RWPE2 (cell line): ENCODE measurements around the gene CDH16.

Experiments
- ATAC-seq: fragments of 200-7000 bp; cut with Tn5 transposase; 3 replicates; pipeline ENCODE4 v1.9.1; 2021; ENCODE audit warnings: low read depth
- DNase-seq: peaks from one replicate; pipeline ENCODE4 v3.0.0-alpha.2; 2020; ENCODE audit warnings: low spot score
- H3K27ac ChIP-seq: fragments of 450-650 bp; 2 replicates; pipeline ENCODE4 v1.5.1; 2017; ENCODE audit warnings: mild to moderate bottlenecking; ENCODE audit not compliant: poor library complexity, severe bottlenecking
- H3K27me3 ChIP-seq: fragments of 250-450 bp; sonication (Bioruptor Pico); 2 replicates; pipeline ENCODE4 v1.5.1; 2021; ENCODE audit warnings: mild to moderate bottlenecking, moderate library complexity; ENCODE audit not compliant: insufficient read depth, poor library complexity, severe bottlenecking
- H3K36me3 ChIP-seq: fragments of 250-450 bp; sonication (Bioruptor Pico); 2 replicates; pipeline ENCODE4 v1.5.1; 2020; ENCODE audit warnings: low read depth, mild to moderate bottlenecking, moderate library complexity
- H3K4me1 ChIP-seq: fragments of 250-450 bp; sonication (Bioruptor Pico); 2 replicates; pipeline ENCODE4 v1.5.1; 2021; ENCODE audit warnings: mild to moderate bottlenecking, moderate library complexity; ENCODE audit not compliant: insufficient read depth, poor library complexity, severe bottlenecking
- H3K4me3 ChIP-seq: fragments of 250-450 bp; sonication (Bioruptor Pico); 2 replicates; pipeline ENCODE4 v1.5.1; 2021; ENCODE audit warnings: mild to moderate bottlenecking, moderate library complexity; ENCODE audit not compliant: severe bottlenecking
- H3K9me3 ChIP-seq: fragments of 250-450 bp; sonication (Bioruptor Pico); 2 replicates; pipeline ENCODE4 v1.5.1; 2021; ENCODE audit warnings: mild to moderate bottlenecking, moderate library complexity; ENCODE audit not compliant: severe bottlenecking
- CTCF ChIP-seq: fragments of 450-650 bp; IDR thresholded peaks from one replicate; pipeline ENCODE4 v1.5.1; 2017; ENCODE audit warnings: mild to moderate bottlenecking, moderate library complexity; ENCODE audit not compliant: poor library complexity, severe bottlenecking

The CDH16 gene

GRCh38 chr16:66921729-66922450, 3.2 kb upstream of the CDH16 start:
- Histone ChIP-seq H3K36me3 (no peaks in the 10 kb centered on the region), H3K4me1 (peaks cover under 1% of the 10 kb centered on the region), H3K27ac (no peak overlapping the region), H3K4me3 (no peak overlapping the region), H3K27me3 (peaks cover 20% of the 10 kb centered on the region), H3K9me3 (no peaks in the 10 kb centered on the region)
- ATAC-seq (no peak), DNase-seq (no peak)
- no peak for TF ChIP-seq CTCF

- peaks cover 20% of the 10 kb centered on the region for H3K27me3 ChIP-seq
- DNase-seq (no peak), ATAC-seq (no peak; the same call in 2 of the 3 replicates)
- no peaks in the 10 kb centered on the region for H3K4me1 ChIP-seq
- no peak overlapping the region for H3K27ac ChIP-seq
- H3K4me3 ChIP-seq: no peak overlapping the region
- no peaks in the 10 kb centered on the region for H3K36me3 ChIP-seq
- H3K9me3 ChIP-seq: no peaks in the 10 kb centered on the region
- no peak for TF ChIP-seq CTCF
These were observed 2.4 kb upstream of the CDH16 start for GRCh38 chr16:66920924-66921680.

DNA sequence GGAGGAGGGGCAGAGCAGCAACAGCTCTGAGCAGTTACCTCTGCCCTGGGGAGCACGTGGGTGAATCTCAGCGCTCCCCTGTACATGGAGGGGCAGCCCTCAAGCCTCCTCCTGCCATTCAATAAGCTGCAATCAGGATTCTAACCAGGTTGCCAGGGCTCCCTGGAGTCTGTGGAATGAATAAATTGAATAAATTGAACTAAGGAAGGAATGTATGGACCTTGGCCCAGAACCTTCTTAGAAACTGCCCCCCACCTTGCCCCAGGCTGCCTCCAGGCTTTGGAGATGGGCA, 1.6 kb upstream of the CDH16 start:
- no peaks in the 10 kb centered on the region for H3K4me1 ChIP-seq
- TF ChIP-seq CTCF: no peak
- DNase-seq: no peak
- H3K27ac ChIP-seq: no peak overlapping the region
- ATAC-seq: no peak
- H3K4me3 ChIP-seq: no peak overlapping the region
- H3K27me3 ChIP-seq: peaks cover 11% of the 10 kb centered on the region
- no peaks in the 10 kb centered on the region for H3K36me3 ChIP-seq
- no peaks in the 10 kb centered on the region for H3K9me3 ChIP-seq

- ATAC-seq (no peak), DNase-seq (no peak)
- H3K4me1 ChIP-seq: no peaks in the 10 kb centered on the region
- H3K36me3 ChIP-seq: no peaks in the 10 kb centered on the region
- H3K27me3 ChIP-seq: peaks cover 7% of the 10 kb centered on the region
- no peak overlapping the region for H3K27ac ChIP-seq
- no peak for TF ChIP-seq CTCF
- no peaks in the 10 kb centered on the region for H3K9me3 ChIP-seq
- no peak overlapping the region for H3K4me3 ChIP-seq
These were observed 1.0 kb upstream of the CDH16 start for GRCh38 chr16:66919569-66920298.
